Kidney epithelial cell (primary cell): Measurements from ENCODE around the gene PRRT3. TPM values are rescaled to one million over a fixed set of nuclear protein-coding genes. Genes with fewer than 3 reads are reported as not detected.

Source experiments
- DNase-seq: peaks from one replicate; pipeline ENCODE4 v3.0.0-alpha.2; 2010; ENCODE audit warnings: low read depth
- H3K27me3 ChIP-seq: 2 replicates; pipeline ENCODE4 v1.6.0; 2011; ENCODE audit warnings: low read length; ENCODE audit not compliant: control insufficient read depth, insufficient read depth
- H3K36me3 ChIP-seq: 2 replicates; pipeline ENCODE4 v1.5.1; 2011; ENCODE audit warnings: low read length; ENCODE audit not compliant: control insufficient read depth, insufficient read depth
- H3K4me3 ChIP-seq: 2 replicates; pipeline ENCODE4 v1.5.1; 2011; ENCODE audit warnings: low read depth, mild to moderate bottlenecking, control low read depth, low read length
- total RNA-seq: library from RNA; depleted of rRNA; stranded (reverse); fragments of >200 nt; gene quantifications from 2 replicates; pipeline ENCODE4 v1.2.3, GENCODE V29; 2015
- TF ChIP-seq, protein P1 (sequence below): IDR thresholded peaks from 2 replicates; pipeline ENCODE4 v1.5.1; 2011; ENCODE audit warnings: mild to moderate bottlenecking, moderate library complexity, low read length, control low read depth, inconsistent platforms; ENCODE audit not compliant: insufficient read depth, poor library complexity, severe bottlenecking

The PRRT3 gene
- total RNA-seq, 1 donor from 2014 or later, result 2.1 TPM

GRCh38 chr3:9978710-9979305, 26.6 kb upstream of the PRRT3 start:
- DNase-seq, result no peak
- TF ChIP-seq, protein P1, sequence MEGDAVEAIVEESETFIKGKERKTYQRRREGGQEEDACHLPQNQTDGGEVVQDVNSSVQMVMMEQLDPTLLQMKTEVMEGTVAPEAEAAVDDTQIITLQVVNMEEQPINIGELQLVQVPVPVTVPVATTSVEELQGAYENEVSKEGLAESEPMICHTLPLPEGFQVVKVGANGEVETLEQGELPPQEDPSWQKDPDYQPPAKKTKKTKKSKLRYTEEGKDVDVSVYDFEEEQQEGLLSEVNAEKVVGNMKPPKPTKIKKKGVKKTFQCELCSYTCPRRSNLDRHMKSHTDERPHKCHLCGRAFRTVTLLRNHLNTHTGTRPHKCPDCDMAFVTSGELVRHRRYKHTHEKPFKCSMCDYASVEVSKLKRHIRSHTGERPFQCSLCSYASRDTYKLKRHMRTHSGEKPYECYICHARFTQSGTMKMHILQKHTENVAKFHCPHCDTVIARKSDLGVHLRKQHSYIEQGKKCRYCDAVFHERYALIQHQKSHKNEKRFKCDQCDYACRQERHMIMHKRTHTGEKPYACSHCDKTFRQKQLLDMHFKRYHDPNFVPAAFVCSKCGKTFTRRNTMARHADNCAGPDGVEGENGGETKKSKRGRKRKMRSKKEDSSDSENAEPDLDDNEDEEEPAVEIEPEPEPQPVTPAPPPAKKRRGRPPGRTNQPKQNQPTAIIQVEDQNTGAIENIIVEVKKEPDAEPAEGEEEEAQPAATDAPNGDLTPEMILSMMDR, result no peak
- H3K36me3 ChIP-seq, result peaks cover 1% of the 10 kb centered on the region
- H3K4me3 ChIP-seq, result no peak overlapping the region
- H3K27me3 ChIP-seq, result no peaks in the 10 kb centered on the region

DNA sequence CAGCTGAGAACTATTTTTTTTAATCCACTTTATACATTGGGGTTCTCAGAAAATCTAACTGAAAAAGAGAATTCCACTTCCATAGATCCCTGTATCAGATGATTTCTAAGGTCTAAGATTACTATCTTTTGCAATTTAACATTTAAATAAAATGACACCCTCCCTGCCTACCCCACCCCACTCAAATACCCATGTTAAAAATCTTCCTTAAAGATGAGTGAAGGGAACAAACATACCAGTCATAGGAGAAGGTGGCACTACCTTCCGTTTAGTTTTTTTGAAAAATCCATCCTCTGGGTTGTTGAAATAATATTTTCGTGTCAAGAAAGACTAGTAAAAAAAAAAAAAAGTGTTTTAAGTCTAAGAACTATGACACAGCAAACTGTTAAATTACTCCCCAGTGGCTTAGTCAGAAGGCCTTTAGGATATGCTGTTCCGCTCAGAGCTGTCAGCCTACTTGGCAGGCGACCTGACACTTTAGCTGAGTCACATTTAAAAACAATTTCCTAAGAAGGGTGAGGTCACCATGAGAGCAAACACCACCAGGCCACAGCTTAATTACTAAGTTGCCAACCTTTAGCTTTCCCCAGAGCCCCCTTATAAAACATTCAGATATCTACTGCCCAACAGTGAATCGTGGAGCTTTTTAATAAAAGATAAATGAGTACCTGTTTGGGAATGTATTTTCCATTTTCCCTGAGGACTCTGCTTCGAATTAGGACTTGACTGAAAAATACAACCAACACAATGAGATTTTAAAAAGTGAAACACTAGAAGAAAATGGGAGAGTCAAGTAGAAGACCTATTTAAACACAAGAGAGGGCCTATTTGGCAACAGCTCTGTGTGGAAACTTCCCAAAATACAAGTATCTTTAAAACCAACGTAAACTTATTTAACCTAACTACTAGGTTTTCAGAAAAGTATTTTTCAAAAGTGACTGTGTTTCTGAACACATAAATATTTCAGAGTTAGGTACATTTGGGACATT, 24.8 kb upstream of the PRRT3 start:
- Histone ChIP-seq H3K27me3 (no peaks in the 10 kb centered on the region), H3K4me3 (no peak overlapping the region), H3K36me3 (peaks cover 1% of the 10 kb centered on the region)
- peak; percentile 96 for DNase-seq
- TF ChIP-seq, protein P1, result no peak

DNA sequence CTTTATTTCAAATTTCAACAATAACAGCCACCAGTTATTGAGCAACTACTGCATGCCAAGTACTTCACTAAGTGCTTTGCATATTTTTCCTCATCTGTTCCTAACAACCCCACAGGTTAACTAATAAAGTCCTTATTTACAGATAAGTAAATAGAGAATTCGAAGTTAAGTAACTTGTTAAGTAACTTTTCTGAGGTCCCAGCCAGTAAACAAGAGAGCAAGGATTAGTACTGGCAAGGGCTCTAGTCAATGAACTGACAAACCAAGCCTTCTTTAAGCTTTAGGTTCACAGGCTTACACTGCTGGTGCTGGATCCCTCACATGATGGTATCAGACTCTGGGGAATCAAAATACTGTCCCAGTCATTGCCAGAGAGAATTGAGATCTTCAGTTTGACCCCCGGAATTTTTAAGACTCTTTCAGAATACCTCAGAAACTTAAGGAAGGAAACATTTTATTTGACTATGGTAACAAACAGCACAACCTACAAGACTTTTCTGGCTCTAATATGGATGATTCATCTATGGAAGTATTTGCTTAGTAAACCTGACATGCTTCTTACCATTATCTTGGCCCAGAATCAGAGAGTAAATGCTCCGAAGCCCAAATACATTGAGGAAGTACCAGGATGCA, 17.9 kb upstream of the PRRT3 start:
- Histone ChIP-seq H3K36me3 (peaks cover 2% of the 10 kb centered on the region), H3K4me3 (no peak overlapping the region), H3K27me3 (no peaks in the 10 kb centered on the region)
- TF ChIP-seq, protein P1, result no peak
- DNase-seq, result no peak

- Histone ChIP-seq H3K27me3 (no peaks in the 10 kb centered on the region), H3K4me3 (no peak overlapping the region), H3K36me3 (peaks cover 2% of the 10 kb centered on the region)
- TF ChIP-seq, protein P1, result no peak
- DNase-seq, result no peak
Measured at GRCh38 chr3:9969632-9970019, 17.4 kb upstream of the PRRT3 start.

DNA sequence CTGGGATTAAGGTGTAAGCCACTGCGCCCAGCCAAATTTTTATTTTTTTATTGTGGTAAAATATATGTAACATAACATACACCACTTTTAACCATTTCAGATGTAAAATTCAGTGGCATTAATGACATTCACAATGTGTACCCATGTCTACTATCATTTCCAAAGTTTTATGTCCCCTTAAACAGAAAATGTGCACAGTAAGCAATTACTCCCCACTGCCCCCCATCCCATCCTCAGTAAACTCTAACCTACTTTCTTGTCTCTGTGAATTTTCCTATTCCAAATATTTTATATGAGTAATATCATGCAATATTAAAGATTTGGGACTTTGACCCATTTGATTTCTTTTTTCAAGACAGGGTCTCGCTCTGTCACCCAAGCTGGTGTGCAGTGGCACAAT, 14.6 kb upstream of the PRRT3 start:
- no peak overlapping the region for H3K4me3 ChIP-seq
- no peak for DNase-seq
- TF ChIP-seq, protein P1, result no peak
- peaks cover 2% of the 10 kb centered on the region for H3K36me3 ChIP-seq
- H3K27me3 ChIP-seq, result no peaks in the 10 kb centered on the region
